ENCODE measurements around the gene CLCN3. TPM values are rescaled to one million over a fixed set of nuclear protein-coding genes. Genes with fewer than 3 reads are reported as not detected.
"Not testable (repeated sequence)": the region's sequence is repeated elsewhere in the genome, so short reads cannot be mapped to it uniquely, and the experiment has no call there.

The CLCN3 gene
- total RNA-seq, 2 donors from 2014 or later: 17.0 to 23.3 TPM

GRCh38 chr4:169745291-169745690 lies 124.9 kb downstream of the CLCN3 start:
- DNase-seq (ENCODE audit: low spot score): no peak
- intact Hi-C loops (cut with DNase I): no loop called here

- no peak for DNase-seq (ENCODE audit: low spot score)
- intact Hi-C loops (cut with DNase I): loop anchor here in 1 of 2 donors (10.0 kb wide), 1 partner anchor 268 kb away; the partner anchor contains the start of gene MFAP3L
Observed at GRCh38 chr4:169756971-169757574, 136.7 kb downstream of the CLCN3 start.

GRCh38 chr4:169757575-169758184 lies 137.3 kb downstream of the CLCN3 start, which contains the start of gene HPF1:
HPF1 (minus strand) TSS chr4:169757944; CDS start chr4:169757877, 67 bp downstream.
- peak; percentile 98 for DNase-seq (ENCODE audit: low spot score)
- intact Hi-C loops (cut with DNase I): loop anchor here in 1 of 2 donors (10.0 kb wide), 1 partner anchor 267 kb away; the partner anchor contains the start of gene MFAP3L

GRCh38 chr4:169758401-169758962 lies 138.1 kb downstream of the CLCN3 start:
- intact Hi-C loops (cut with DNase I): loop anchor here in 1 of 2 donors (10.0 kb wide), 1 partner anchor 266 kb away; the partner anchor contains the start of gene MFAP3L

GRCh38 chr4:169761846-169762245 lies 141.5 kb downstream of the CLCN3 start:
- DNase-seq (ENCODE audit: low spot score): no peak
- intact Hi-C loops (cut with DNase I): no loop called here

More at GRCh38 chr4:169758401-169758962, 138.1 kb downstream of the CLCN3 start:
- DNase-seq (ENCODE audit: low spot score): no peak

GRCh38 chr4:169765835-169766234 lies 145.5 kb downstream of the CLCN3 start:
- intact Hi-C loops (cut with DNase I): no loop called here
- no peak for DNase-seq (ENCODE audit: low spot score)

GRCh38 chr4:169766741-169767140 lies 146.4 kb downstream of the CLCN3 start:
- DNase-seq (ENCODE audit: low spot score): no peak
- intact Hi-C loops (cut with DNase I): no loop called here

GRCh38 chr4:169768385-169768784 lies 148.0 kb downstream of the CLCN3 start:
- intact Hi-C loops (cut with DNase I): no loop called here

GRCh38 chr4:169770416-169770815 lies 150.0 kb downstream of the CLCN3 start:
- intact Hi-C loops (cut with DNase I): no loop called here
- no peak for DNase-seq (ENCODE audit: low spot score)

More at GRCh38 chr4:169768385-169768784, 148.0 kb downstream of the CLCN3 start:
- DNase-seq (ENCODE audit: low spot score): no peak

GRCh38 chr4:169771556-169772080 lies 151.2 kb downstream of the CLCN3 start:
- DNase-seq (ENCODE audit: low spot score); intact Hi-C loops (cut with DNase I): not testable (repeated sequence)

Other genes with a start within 250 kb of the CLCN3 start
- gene NEK1, start 8.0 kb upstream of the CLCN3 start, total RNA-seq: 10 to 100 TPM; 19.2 to 19.9 TPM
- 10 to 100 TPM; 22.3 to 23.0 TPM for gene HPF1, start 137.4 kb downstream of the CLCN3 start, total RNA-seq